HG02981 (cell line): ENCODE measurements around the gene MYO18B.

ENCODE experiments used
- ATAC-seq: cut with Tn5 transposase; IDR thresholded peaks from one replicate; pipeline ENCODE4 v1.9.1; 2021; ENCODE audit warnings: mild to moderate bottlenecking, moderate library complexity; ENCODE audit not compliant: unreplicated experiment

Gene MYO18B

GRCh38 chr22:25817092-25817943, 75.3 kb downstream of the MYO18B start:
- ATAC-seq = no peak

- ATAC-seq = no peak
Measured at GRCh38 chr22:25818541-25818940, 76.6 kb downstream of the MYO18B start.

GRCh38 chr22:25822344-25822743, 80.4 kb downstream of the MYO18B start:
- no peak for ATAC-seq

GRCh38 chr22:25823276-25823675, 81.3 kb downstream of the MYO18B start:
- no peak for ATAC-seq

- ATAC-seq = no peak
Measured at GRCh38 chr22:25824828-25825423, 82.9 kb downstream of the MYO18B start.

GRCh38 chr22:25827415-25827814, 85.4 kb downstream of the MYO18B start:
- no peak for ATAC-seq

- ATAC-seq = no peak
Measured at GRCh38 chr22:25828422-25828821, 86.4 kb downstream of the MYO18B start.

- ATAC-seq = no peak
Measured at GRCh38 chr22:25829237-25829636, 87.2 kb downstream of the MYO18B start.

- ATAC-seq = no peak
Measured at GRCh38 chr22:25829808-25830777, 88.1 kb downstream of the MYO18B start.

GRCh38 chr22:25833091-25833490, 91.1 kb downstream of the MYO18B start:
- no peak for ATAC-seq

- ATAC-seq = no peak
Measured at GRCh38 chr22:25833676-25834075, 91.7 kb downstream of the MYO18B start.

GRCh38 chr22:25834490-25834889, 92.5 kb downstream of the MYO18B start:
- no peak for ATAC-seq

GRCh38 chr22:25835348-25835747, 93.4 kb downstream of the MYO18B start:
- no peak for ATAC-seq

GRCh38 chr22:25837288-25837900, 95.4 kb downstream of the MYO18B start:
- ATAC-seq = no peak

- no peak for ATAC-seq
Measured at GRCh38 chr22:25838960-25839741, 97.2 kb downstream of the MYO18B start.

GRCh38 chr22:25839755-25840154, 97.8 kb downstream of the MYO18B start:
- no peak for ATAC-seq

- no peak for ATAC-seq
Measured at GRCh38 chr22:25840167-25840566, 98.2 kb downstream of the MYO18B start.

- ATAC-seq = no peak
Measured at GRCh38 chr22:25840891-25841290, 98.9 kb downstream of the MYO18B start.

- no peak for ATAC-seq
Measured at GRCh38 chr22:25841775-25842174, 99.8 kb downstream of the MYO18B start.
